GDM1 (cell line): ENCODE measurements around the gene TRAP1.
"Not testable (repeated sequence)": the region's sequence is repeated elsewhere in the genome, so short reads cannot be mapped to it uniquely, and the experiment has no call there.

Experiments used
- DNase-seq: peaks from one replicate; lab custom pipeline; 2025; lab: John Stamatoyannopoulos, UW

The TRAP1 gene

GRCh38 chr16:3736116-3736515 is 18.8 kb upstream of the TRAP1 start:
- DNase-seq = no peak

- no peak for DNase-seq
Observed at GRCh38 chr16:3735541-3735940, 18.2 kb upstream of the TRAP1 start.

GRCh38 chr16:3734758-3735221 is 17.5 kb upstream of the TRAP1 start:
- DNase-seq = no peak

GRCh38 chr16:3734084-3734757 is 16.9 kb upstream of the TRAP1 start:
- DNase-seq = no peak

GRCh38 chr16:3732171-3732570 is 14.8 kb upstream of the TRAP1 start:
- DNase-seq = no peak

GRCh38 chr16:3731126-3731935 is 14.0 kb upstream of the TRAP1 start:
- DNase-seq = no peak

- DNase-seq = no peak
Observed at GRCh38 chr16:3730161-3731125, 13.1 kb upstream of the TRAP1 start.

- DNase-seq = no peak
Observed at GRCh38 chr16:3729161-3730112, 12.1 kb upstream of the TRAP1 start.

- no peak for DNase-seq
Observed at GRCh38 chr16:3728424-3729160, 11.3 kb upstream of the TRAP1 start.

- DNase-seq = no peak
Observed at GRCh38 chr16:3727806-3728381, 10.6 kb upstream of the TRAP1 start.

- no peak for DNase-seq
Observed at GRCh38 chr16:3726021-3726687, 8.8 kb upstream of the TRAP1 start.

- DNase-seq = no peak
Observed at GRCh38 chr16:3725276-3725675, 8.0 kb upstream of the TRAP1 start.

GRCh38 chr16:3722508-3722907 is 5.2 kb upstream of the TRAP1 start:
- no peak for DNase-seq

- DNase-seq = no peak
Observed at GRCh38 chr16:3720418-3720817, 3.1 kb upstream of the TRAP1 start.

- DNase-seq = no peak
Observed at GRCh38 chr16:3718628-3719027, 1.3 kb upstream of the TRAP1 start.

- DNase-seq = no peak
Observed at GRCh38 chr16:3718019-3718391, 681 bp upstream of the TRAP1 start.

- DNase-seq = no peak
Observed at GRCh38 chr16:3716831-3717234, 491 bp downstream of the TRAP1 start.

- DNase-seq = no peak
Observed at GRCh38 chr16:3715430-3715829, 1.9 kb downstream of the TRAP1 start.

- not testable (repeated sequence) for DNase-seq
Observed at GRCh38 chr16:3714378-3714777, 2.9 kb downstream of the TRAP1 start.
